GM19324 (cell line): Measurements from ENCODE around the gene MARCHF5.

Source experiments
- ATAC-seq: cut with Tn5 transposase; IDR thresholded peaks from one replicate; pipeline ENCODE4 v1.9.1; 2021; ENCODE audit warnings: mild to moderate bottlenecking, moderate library complexity; ENCODE audit not compliant: unreplicated experiment, low FRiP score

Gene MARCHF5

GRCh38 chr10:92290837-92291615, at the start of gene MARCHF5, which contains the start of gene CPEB3:
Gene MARCHF5, plus strand, starts transcription at chr10:92291167. Its CDS starts 328 bp downstream, at chr10:92291495.
Gene CPEB3, minus strand, starts transcription at chr10:92291078. Its CDS starts 50,728 bp downstream, at chr10:92240350.
- ATAC-seq, result peak; percentile 98

GRCh38 chr10:92241501-92241900, 49.5 kb upstream of the MARCHF5 start:
- no peak for ATAC-seq

GRCh38 chr10:92242380-92242779, 48.6 kb upstream of the MARCHF5 start:
- ATAC-seq, result no peak

GRCh38 chr10:92242910-92243671, 47.9 kb upstream of the MARCHF5 start:
- no peak for ATAC-seq

GRCh38 chr10:92244796-92245195, 46.2 kb upstream of the MARCHF5 start:
- ATAC-seq, result no peak

GRCh38 chr10:92248566-92248965, 42.4 kb upstream of the MARCHF5 start:
- no peak for ATAC-seq

- ATAC-seq, result no peak
Observed at GRCh38 chr10:92263396-92263795, 27.6 kb upstream of the MARCHF5 start.

- ATAC-seq, result no peak
Observed at GRCh38 chr10:92264249-92264648, 26.7 kb upstream of the MARCHF5 start.

GRCh38 chr10:92265687-92266258, 25.2 kb upstream of the MARCHF5 start:
- ATAC-seq, result no peak

- ATAC-seq, result no peak
Observed at GRCh38 chr10:92267343-92267742, 23.6 kb upstream of the MARCHF5 start.

GRCh38 chr10:92268748-92269147, 22.2 kb upstream of the MARCHF5 start:
- no peak for ATAC-seq

GRCh38 chr10:92274071-92274470, 16.9 kb upstream of the MARCHF5 start:
- ATAC-seq, result no peak

- ATAC-seq, result no peak
Observed at GRCh38 chr10:92278996-92279696, 11.8 kb upstream of the MARCHF5 start.

- no peak for ATAC-seq
Observed at GRCh38 chr10:92284112-92284704, 6.8 kb upstream of the MARCHF5 start.

- ATAC-seq, result peak; percentile 20
Observed at GRCh38 chr10:92290076-92290836, 711 bp upstream of the MARCHF5 start.

- ATAC-seq, result no peak
Observed at GRCh38 chr10:92291616-92291865, 574 bp downstream of the MARCHF5 start.

GRCh38 chr10:92291921-92292845, 1.2 kb downstream of the MARCHF5 start:
- no peak for ATAC-seq

GRCh38 chr10:92298487-92298886, 7.5 kb downstream of the MARCHF5 start:
- no peak for ATAC-seq

GRCh38 chr10:92303096-92303495, 12.1 kb downstream of the MARCHF5 start:
- ATAC-seq, result no peak
